ENCODE results near the gene DCBLD1. TPM values are rescaled to one million over a fixed set of nuclear protein-coding genes. Genes with fewer than 3 reads are reported as not detected.

Gene DCBLD1
- total RNA-seq, 4 donors from 2014 or later: 6.5 to 36.9 (median 11.2) TPM

GRCh38 chr6:117538615-117539014 is 56.1 kb downstream of the DCBLD1 start:
- ATAC-seq (ENCODE audit: low FRiP score) (no peak), DNase-seq (ENCODE audit: low spot score) (no peak)
- TF ChIP-seq, protein P1, sequence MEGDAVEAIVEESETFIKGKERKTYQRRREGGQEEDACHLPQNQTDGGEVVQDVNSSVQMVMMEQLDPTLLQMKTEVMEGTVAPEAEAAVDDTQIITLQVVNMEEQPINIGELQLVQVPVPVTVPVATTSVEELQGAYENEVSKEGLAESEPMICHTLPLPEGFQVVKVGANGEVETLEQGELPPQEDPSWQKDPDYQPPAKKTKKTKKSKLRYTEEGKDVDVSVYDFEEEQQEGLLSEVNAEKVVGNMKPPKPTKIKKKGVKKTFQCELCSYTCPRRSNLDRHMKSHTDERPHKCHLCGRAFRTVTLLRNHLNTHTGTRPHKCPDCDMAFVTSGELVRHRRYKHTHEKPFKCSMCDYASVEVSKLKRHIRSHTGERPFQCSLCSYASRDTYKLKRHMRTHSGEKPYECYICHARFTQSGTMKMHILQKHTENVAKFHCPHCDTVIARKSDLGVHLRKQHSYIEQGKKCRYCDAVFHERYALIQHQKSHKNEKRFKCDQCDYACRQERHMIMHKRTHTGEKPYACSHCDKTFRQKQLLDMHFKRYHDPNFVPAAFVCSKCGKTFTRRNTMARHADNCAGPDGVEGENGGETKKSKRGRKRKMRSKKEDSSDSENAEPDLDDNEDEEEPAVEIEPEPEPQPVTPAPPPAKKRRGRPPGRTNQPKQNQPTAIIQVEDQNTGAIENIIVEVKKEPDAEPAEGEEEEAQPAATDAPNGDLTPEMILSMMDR (IDR thresholded peaks at IDR 0.05): no peak

GRCh38 chr6:117540670-117541069 is 58.2 kb downstream of the DCBLD1 start:
- ATAC-seq (ENCODE audit: low FRiP score) (no peak), DNase-seq (ENCODE audit: low spot score) (no peak)
- TF ChIP-seq, protein P1 (IDR thresholded peaks at IDR 0.05): no peak

- TF ChIP-seq, protein P1 (IDR thresholded peaks at IDR 0.05): no peak
- ATAC-seq (ENCODE audit: low FRiP score) (no peak), DNase-seq (ENCODE audit: low spot score) (no peak)
Observed at GRCh38 chr6:117542493-117542892, 60.0 kb downstream of the DCBLD1 start.

DNA sequence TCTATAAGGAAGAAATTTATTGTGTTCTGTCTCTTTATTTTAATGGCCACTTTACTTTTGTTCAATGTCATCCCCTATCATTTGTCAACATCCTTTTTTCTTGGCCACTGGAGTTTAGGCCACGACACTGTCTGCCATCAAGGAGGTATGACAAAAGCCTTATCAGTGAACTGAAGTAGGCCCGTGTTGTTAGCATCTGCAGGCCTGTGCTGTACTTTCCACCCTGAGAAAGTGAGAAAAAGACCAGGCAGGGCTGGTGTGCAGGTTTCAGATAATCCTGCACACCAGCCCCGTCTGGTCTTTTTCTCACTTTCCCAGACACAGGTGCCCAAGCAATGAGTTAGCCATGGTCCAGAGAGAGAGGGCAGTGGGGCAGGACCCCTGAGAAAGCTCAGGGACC is 62.2 kb downstream of the DCBLD1 start:
- ATAC-seq (ENCODE audit: low FRiP score): no peak
- TF ChIP-seq, protein P1 (IDR thresholded peaks at IDR 0.05): no peak
- no peak for DNase-seq (ENCODE audit: low spot score)

DNA sequence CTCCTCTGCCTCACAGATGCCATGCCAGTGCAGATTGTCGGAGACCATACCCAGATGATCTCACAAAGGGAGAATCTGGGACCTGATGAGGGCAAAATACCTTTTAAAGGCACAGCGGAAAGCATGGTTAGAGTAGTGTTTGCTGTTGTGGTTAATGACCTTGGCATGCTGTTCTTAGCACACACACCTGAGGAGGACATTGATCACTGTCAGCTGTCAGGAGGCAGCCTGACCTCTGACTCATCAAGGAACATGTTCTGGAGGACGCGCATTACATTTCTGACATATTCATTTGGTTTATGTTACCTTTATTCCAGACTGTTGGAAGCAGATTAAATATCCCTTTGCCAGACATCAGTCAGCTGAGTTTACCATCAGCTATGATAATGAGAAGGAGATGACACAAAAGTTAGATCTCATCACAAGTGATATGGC is 62.7 kb downstream of the DCBLD1 start:
- TF ChIP-seq, protein P1 (IDR thresholded peaks at IDR 0.05): no peak
- ATAC-seq (ENCODE audit: low FRiP score) (no peak), DNase-seq (ENCODE audit: low spot score) (no peak)

GRCh38 chr6:117546674-117547073 is 64.2 kb downstream of the DCBLD1 start:
- TF ChIP-seq, protein P1 (IDR thresholded peaks at IDR 0.05): no peak
- no peak for DNase-seq (ENCODE audit: low spot score)
- no peak for ATAC-seq (ENCODE audit: low FRiP score)

DNA sequence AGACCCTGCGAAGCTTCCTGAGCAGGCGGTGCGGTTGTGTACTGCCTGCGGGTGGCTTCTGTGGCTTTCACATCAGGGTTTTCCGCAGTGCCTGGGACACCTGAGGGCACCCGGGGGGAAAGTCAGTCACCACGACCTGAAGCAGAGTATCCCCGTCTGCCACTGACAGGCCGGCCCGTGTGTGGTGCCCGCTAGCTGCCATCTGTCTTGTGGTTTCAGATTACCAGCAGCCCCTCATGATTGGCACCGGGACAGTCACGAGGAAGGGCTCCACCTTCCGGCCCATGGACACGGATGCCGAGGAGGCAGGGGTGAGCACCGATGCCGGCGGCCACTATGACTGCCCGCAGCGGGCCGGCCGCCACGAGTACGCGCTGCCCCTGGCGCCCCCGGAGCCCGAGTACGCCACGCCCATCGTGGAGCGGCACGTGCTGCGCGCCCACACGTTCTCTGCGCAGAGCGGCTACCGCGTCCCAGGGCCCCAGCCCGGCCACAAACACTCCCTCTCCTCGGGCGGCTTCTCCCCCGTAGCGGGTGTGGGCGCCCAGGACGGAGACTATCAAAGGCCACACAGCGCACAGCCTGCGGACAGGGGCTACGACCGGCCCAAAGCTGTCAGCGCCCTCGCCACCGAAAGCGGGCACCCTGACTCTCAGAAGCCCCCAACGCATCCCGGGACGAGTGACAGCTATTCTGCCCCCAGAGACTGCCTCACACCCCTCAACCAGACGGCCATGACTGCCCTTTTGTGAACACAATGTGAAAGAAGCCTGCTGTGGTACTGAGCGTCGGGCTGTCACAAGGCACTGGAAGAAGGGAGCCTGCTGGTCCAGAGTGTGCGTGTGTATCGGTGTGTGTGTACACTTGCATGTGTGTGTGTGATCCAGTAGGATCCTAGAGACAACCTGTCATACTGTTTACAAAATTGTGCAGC is 65.5 kb downstream of the DCBLD1 start:
- TF ChIP-seq, protein P1 (IDR thresholded peaks at IDR 0.05): no peak
- ATAC-seq (ENCODE audit: low FRiP score) (peak; percentile 77), DNase-seq (ENCODE audit: low spot score) (no peak)

Data from omental fat pad (tissue), 4 donors.